ENCODE measurements around the gene CD2BP2. TPM values are rescaled to one million over a fixed set of nuclear protein-coding genes. Genes with fewer than 3 reads are reported as not detected.
A peak's percentile ranks its signal among the peaks of the same experiment; 100 is the strongest.

CD2BP2 gene
- total RNA-seq, 1 donor from 2014 or later, result 65.1 TPM

DNA sequence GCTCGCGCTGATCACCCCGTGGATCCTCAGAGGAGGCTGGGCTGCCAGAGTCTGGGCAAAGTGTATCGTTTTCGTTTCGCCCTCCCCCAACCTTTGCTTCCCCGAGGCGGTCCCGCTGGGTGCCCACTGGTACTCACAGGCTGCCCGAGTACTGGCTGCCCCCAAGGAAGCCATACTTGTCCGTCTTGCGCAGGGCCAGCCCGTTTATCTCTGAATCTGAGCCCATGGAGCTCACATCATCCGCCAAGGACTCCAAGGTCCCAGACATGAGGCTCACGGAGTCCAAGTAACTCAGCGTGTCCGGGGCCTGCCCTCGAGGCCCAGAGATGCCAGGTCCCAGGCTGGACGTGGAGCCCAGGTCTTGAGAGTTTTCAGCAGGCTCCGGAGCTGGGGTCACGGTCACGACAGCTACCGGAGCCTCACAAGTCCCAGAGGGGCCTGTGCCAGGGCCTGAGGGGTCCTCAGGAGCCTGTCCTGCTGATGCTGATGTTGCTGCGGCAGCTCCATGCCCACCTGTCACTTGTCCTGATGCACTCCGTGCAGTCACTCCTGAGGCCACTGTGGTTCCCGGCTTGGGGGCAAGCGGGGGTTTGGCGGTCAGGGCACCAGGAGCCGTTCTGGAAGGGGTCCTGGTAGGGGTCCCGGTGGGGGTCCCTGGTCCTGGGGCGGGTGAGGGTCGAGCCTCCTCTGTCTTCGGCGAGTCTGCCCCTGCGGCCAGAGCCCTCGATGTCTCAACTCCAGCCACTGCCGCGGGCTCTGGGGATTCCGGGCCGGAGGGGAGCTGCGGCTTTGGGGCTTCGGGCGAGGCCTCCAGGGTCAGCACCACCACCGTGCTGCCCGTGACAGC lies 14.2 kb upstream of the CD2BP2 start:
- H3K9me3 Mint-ChIP-seq (ENCODE audit: unreplicated experiment), result no peaks in the 10 kb centered on the region
- H3K27me3 Mint-ChIP-seq (ENCODE audit: unreplicated experiment), result no peaks in the 10 kb centered on the region
- peak overlapping the region; percentile 80 for H3K27ac Mint-ChIP-seq (ENCODE audit: unreplicated experiment)
- no peak for DNase-seq (ENCODE audit: extremely low spot score, unreplicated experiment)
- H3K36me3 Mint-ChIP-seq (ENCODE audit: unreplicated experiment), result peaks cover 15% of the 10 kb centered on the region
- peak overlapping the region; percentile 85 for H3K4me3 Mint-ChIP-seq (ENCODE audit: unreplicated experiment)
- H3K4me1 Mint-ChIP-seq (ENCODE audit: unreplicated experiment), result peaks cover 41% of the 10 kb centered on the region
- no peak for TF ChIP-seq CTCF (IDR thresholded peaks at IDR 0.05)

DNA sequence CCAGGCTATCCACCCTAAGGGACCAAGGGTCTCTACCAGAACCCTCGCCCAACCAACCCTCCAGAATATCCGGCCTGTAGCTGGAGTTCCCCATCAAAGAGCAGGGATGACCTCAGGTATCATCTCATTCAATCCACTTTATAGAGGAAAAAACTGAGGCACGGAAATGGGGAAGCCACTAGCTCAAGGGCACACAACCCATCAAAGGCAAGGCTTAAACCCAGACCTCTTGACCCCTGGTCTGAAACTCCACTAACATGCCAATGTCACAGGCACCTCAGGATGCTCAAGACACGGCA lies 13.6 kb upstream of the CD2BP2 start:
- Mint-ChIP-seq H3K4me1 (ENCODE audit: unreplicated experiment) (peaks cover 41% of the 10 kb centered on the region), H3K36me3 (ENCODE audit: unreplicated experiment) (peaks cover 15% of the 10 kb centered on the region), H3K4me3 (ENCODE audit: unreplicated experiment) (peak overlapping the region; percentile 85), H3K9me3 (ENCODE audit: unreplicated experiment) (no peaks in the 10 kb centered on the region), H3K27ac (ENCODE audit: unreplicated experiment) (peak overlapping the region; percentile 80), H3K27me3 (ENCODE audit: unreplicated experiment) (no peaks in the 10 kb centered on the region)
- no peak for DNase-seq (ENCODE audit: extremely low spot score, unreplicated experiment)
- no peak for TF ChIP-seq CTCF (IDR thresholded peaks at IDR 0.05)

DNA sequence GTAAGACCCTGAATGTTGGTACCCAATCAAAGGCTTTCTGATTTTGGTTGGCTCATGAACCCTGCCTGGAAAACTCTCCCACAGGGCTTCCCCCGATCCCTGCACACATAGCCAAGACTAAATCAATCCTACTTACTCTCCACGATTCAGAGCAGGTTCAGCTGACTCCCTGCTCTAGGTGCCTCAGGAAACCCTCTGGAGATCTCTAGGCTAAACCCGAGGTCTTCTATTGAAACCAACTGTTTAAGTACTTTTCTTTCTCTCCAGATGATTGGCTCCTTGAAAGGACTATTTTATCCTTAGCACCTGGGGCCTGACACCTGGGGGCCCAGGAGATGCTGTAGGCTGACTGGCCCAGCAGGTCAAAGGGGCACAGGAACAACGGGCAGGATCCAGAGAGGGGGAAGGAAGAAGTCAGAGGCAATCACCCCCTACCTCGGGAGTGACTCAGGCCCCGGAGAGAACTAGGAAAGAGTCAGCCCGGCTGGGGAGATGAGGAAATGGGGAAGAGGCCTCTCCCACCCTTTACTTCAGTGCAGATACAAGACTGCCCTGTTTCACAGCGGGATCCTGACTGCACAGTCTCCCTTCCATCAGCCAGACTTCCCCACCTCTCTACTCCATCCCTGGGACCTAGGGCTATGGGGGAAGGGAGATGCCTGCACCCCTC lies 13.1 kb upstream of the CD2BP2 start:
- H3K27me3 Mint-ChIP-seq (ENCODE audit: unreplicated experiment), result no peaks in the 10 kb centered on the region
- TF ChIP-seq CTCF (IDR thresholded peaks at IDR 0.05), result no peak
- H3K36me3 Mint-ChIP-seq (ENCODE audit: unreplicated experiment), result peaks cover 18% of the 10 kb centered on the region
- H3K4me1 Mint-ChIP-seq (ENCODE audit: unreplicated experiment), result peaks cover 41% of the 10 kb centered on the region
- peak overlapping the region; percentile 85 for H3K4me3 Mint-ChIP-seq (ENCODE audit: unreplicated experiment)
- H3K9me3 Mint-ChIP-seq (ENCODE audit: unreplicated experiment), result no peaks in the 10 kb centered on the region
- no peak for DNase-seq (ENCODE audit: extremely low spot score, unreplicated experiment)
- H3K27ac Mint-ChIP-seq (ENCODE audit: unreplicated experiment), result peak overlapping the region; percentile 80

GRCh38 chr16:30367349-30368009 lies 12.4 kb upstream of the CD2BP2 start:
- no peak for TF ChIP-seq CTCF (IDR thresholded peaks at IDR 0.05)
- H3K27me3 Mint-ChIP-seq (ENCODE audit: unreplicated experiment), result no peaks in the 10 kb centered on the region
- no peaks in the 10 kb centered on the region for H3K9me3 Mint-ChIP-seq (ENCODE audit: unreplicated experiment)
- H3K36me3 Mint-ChIP-seq (ENCODE audit: unreplicated experiment), result peaks cover 22% of the 10 kb centered on the region
- H3K4me1 Mint-ChIP-seq (ENCODE audit: unreplicated experiment), result peaks cover 41% of the 10 kb centered on the region
- no peak for DNase-seq (ENCODE audit: extremely low spot score, unreplicated experiment)
- H3K27ac Mint-ChIP-seq (ENCODE audit: unreplicated experiment), result peak overlapping the region; percentile 80
- H3K4me3 Mint-ChIP-seq (ENCODE audit: unreplicated experiment), result peak overlapping the region; percentile 85

- Mint-ChIP-seq H3K27me3 (ENCODE audit: unreplicated experiment) (no peaks in the 10 kb centered on the region), H3K4me3 (ENCODE audit: unreplicated experiment) (peak overlapping the region; percentile 10), H3K9me3 (ENCODE audit: unreplicated experiment) (no peaks in the 10 kb centered on the region), H3K4me1 (ENCODE audit: unreplicated experiment) (peaks cover 38% of the 10 kb centered on the region), H3K36me3 (ENCODE audit: unreplicated experiment) (peaks cover 27% of the 10 kb centered on the region), H3K27ac (ENCODE audit: unreplicated experiment) (no peak overlapping the region)
- DNase-seq (ENCODE audit: extremely low spot score, unreplicated experiment), result no peak
- no peak for TF ChIP-seq CTCF (IDR thresholded peaks at IDR 0.05)
Measured at GRCh38 chr16:30366511-30366910, 11.4 kb upstream of the CD2BP2 start.
